Activated CD4-positive, CD25-positive, alpha-beta regulatory T cell treated with anti-CD3 and anti-CD28 coated beads, Interleukin-2, amount 50 U/mL, for 72 hours (primary cell): ENCODE data around the gene TNRC6C.
A peak's percentile ranks its signal among the peaks of the same experiment; 100 is the strongest.
"Not testable (repeated sequence)": the region's sequence is repeated elsewhere in the genome, so short reads cannot be mapped to it uniquely, and the experiment has no call there.

Experiments used
- DNase-seq: peaks from one replicate; pipeline ENCODE4 v3.0.0; 2021

TNRC6C gene

GRCh38 chr17:78127239-78127887, 168.9 kb downstream of the TNRC6C start:
- DNase-seq: peak; percentile 65

- no peak for DNase-seq
These were observed 169.5 kb downstream of the TNRC6C start for GRCh38 chr17:78127888-78128550.

- DNase-seq: peak; percentile 69
These were observed 170.2 kb downstream of the TNRC6C start, which contains the start of gene TMC6 for GRCh38 chr17:78128551-78129350. Gene TMC6 (minus strand): TSS chr17:78128755. CDS start chr17:78126832, 1,923 bp downstream.

GRCh38 chr17:78129351-78130089, 171.0 kb downstream of the TNRC6C start:
- DNase-seq: no peak

GRCh38 chr17:78130090-78130436, 171.6 kb downstream of the TNRC6C start:
- no peak for DNase-seq

- DNase-seq: peak; percentile 67
These were observed 172.1 kb downstream of the TNRC6C start, which contains the start of gene TMC8 for GRCh38 chr17:78130437-78131101. Gene TMC8 (plus strand): TSS chr17:78130771. CDS start chr17:78131589, 818 bp downstream.

- DNase-seq: no peak
These were observed 172.9 kb downstream of the TNRC6C start for GRCh38 chr17:78131172-78132083.

- DNase-seq: no peak
These were observed 173.7 kb downstream of the TNRC6C start for GRCh38 chr17:78132084-78132676.

GRCh38 chr17:78132767-78133178, 174.3 kb downstream of the TNRC6C start:
- no peak for DNase-seq

GRCh38 chr17:78133179-78133951, 174.9 kb downstream of the TNRC6C start:
- no peak for DNase-seq

GRCh38 chr17:78133971-78134898, 175.7 kb downstream of the TNRC6C start:
- peak; percentile 71 for DNase-seq

- DNase-seq: no peak
These were observed 176.4 kb downstream of the TNRC6C start for GRCh38 chr17:78134899-78135385.

GRCh38 chr17:78135858-78136500, 177.5 kb downstream of the TNRC6C start:
- DNase-seq: no peak

- no peak for DNase-seq
These were observed 179.1 kb downstream of the TNRC6C start for GRCh38 chr17:78137392-78138203.

GRCh38 chr17:78138204-78139060, 179.9 kb downstream of the TNRC6C start:
- DNase-seq: no peak

- not testable (repeated sequence) for DNase-seq
These were observed 181.3 kb downstream of the TNRC6C start for GRCh38 chr17:78139861-78140168.
